ENCODE data around the gene HHATL. TPM values are rescaled to one million over a fixed set of nuclear protein-coding genes. Genes with fewer than 3 reads are reported as not detected.

The HHATL gene
- total RNA-seq, 1 experiment from 2014 or later = not detected

DNA sequence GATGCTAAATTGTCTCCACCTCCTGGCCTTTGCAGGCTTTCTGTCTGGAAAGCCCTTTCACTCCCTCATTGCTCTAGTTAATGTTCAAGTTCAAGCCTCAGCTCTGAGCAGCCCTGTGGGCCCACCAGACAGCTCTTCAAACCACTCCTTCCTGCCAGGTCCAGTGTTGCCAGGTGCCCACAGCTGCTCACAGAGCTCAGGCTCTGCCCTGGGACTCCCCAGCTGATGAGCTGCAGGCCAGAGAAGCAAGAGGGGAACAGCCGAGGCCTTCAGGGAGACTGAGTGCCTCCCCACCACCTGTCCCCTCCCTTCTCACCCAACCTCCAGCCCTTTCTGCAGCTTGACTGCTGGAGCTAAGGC lies 50.4 kb downstream of the HHATL start:
- ChIA-PET CTCF (no interaction called here), POLR2A (interaction anchor here (0.6 kb wide), 1 partner anchor 70 kb away, joined by 3 read pairs; no protein-coding TSS in a partner anchor)
- Histone ChIP-seq H3K4me3 (ENCODE audit: low read depth in 2 of 2, low read length in 2 of 2) (no peak overlapping the region), H3K4me1 (ENCODE audit: control insufficient read depth, insufficient read depth, low read length) (peaks cover 16% of the 10 kb centered on the region), H3K36me3 (ENCODE audit: control insufficient read depth, insufficient read depth, low read length) (no peaks in the 10 kb centered on the region; the same call in 1 of the 2 replicates), H3K27ac (ENCODE audit: low read length) (no peak overlapping the region), H3K9me3 (ENCODE audit: control insufficient read depth, insufficient read depth, low read depth, low read length) (no peaks in the 10 kb centered on the region), H3K27me3 (ENCODE audit: control insufficient read depth, insufficient read depth, low read length) (no peaks in the 10 kb centered on the region)
- DNase-seq (ENCODE audit: low read depth, low spot score) (no peak), ATAC-seq (peak; percentile 3; the same call in 1 of the 2 replicates)
- no peak for TF ChIP-seq TCF7L2 (IDR thresholded peaks at IDR 0.05; ENCODE audit: low read depth, low read length)
- TF ChIP-seq SIN3A (IDR thresholded peaks at IDR 0.05; ENCODE audit: borderline replicate concordance, insufficient read depth, low read depth, low read length) = no peak
- TF ChIP-seq, protein P1, sequence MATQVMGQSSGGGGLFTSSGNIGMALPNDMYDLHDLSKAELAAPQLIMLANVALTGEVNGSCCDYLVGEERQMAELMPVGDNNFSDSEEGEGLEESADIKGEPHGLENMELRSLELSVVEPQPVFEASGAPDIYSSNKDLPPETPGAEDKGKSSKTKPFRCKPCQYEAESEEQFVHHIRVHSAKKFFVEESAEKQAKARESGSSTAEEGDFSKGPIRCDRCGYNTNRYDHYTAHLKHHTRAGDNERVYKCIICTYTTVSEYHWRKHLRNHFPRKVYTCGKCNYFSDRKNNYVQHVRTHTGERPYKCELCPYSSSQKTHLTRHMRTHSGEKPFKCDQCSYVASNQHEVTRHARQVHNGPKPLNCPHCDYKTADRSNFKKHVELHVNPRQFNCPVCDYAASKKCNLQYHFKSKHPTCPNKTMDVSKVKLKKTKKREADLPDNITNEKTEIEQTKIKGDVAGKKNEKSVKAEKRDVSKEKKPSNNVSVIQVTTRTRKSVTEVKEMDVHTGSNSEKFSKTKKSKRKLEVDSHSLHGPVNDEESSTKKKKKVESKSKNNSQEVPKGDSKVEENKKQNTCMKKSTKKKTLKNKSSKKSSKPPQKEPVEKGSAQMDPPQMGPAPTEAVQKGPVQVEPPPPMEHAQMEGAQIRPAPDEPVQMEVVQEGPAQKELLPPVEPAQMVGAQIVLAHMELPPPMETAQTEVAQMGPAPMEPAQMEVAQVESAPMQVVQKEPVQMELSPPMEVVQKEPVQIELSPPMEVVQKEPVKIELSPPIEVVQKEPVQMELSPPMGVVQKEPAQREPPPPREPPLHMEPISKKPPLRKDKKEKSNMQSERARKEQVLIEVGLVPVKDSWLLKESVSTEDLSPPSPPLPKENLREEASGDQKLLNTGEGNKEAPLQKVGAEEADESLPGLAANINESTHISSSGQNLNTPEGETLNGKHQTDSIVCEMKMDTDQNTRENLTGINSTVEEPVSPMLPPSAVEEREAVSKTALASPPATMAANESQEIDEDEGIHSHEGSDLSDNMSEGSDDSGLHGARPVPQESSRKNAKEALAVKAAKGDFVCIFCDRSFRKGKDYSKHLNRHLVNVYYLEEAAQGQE (IDR thresholded peaks at IDR 0.05; ENCODE audit: insufficient read depth in 1 of 2, low read depth in 2 of 2, low read length in 1 of 2) = no peak
- TF ChIP-seq POLR2AphosphoS5 (IDR thresholded peaks at IDR 0.05; ENCODE audit: low read depth, low read length) = no peak
- TF ChIP-seq, protein P2, sequence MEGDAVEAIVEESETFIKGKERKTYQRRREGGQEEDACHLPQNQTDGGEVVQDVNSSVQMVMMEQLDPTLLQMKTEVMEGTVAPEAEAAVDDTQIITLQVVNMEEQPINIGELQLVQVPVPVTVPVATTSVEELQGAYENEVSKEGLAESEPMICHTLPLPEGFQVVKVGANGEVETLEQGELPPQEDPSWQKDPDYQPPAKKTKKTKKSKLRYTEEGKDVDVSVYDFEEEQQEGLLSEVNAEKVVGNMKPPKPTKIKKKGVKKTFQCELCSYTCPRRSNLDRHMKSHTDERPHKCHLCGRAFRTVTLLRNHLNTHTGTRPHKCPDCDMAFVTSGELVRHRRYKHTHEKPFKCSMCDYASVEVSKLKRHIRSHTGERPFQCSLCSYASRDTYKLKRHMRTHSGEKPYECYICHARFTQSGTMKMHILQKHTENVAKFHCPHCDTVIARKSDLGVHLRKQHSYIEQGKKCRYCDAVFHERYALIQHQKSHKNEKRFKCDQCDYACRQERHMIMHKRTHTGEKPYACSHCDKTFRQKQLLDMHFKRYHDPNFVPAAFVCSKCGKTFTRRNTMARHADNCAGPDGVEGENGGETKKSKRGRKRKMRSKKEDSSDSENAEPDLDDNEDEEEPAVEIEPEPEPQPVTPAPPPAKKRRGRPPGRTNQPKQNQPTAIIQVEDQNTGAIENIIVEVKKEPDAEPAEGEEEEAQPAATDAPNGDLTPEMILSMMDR (IDR thresholded peaks at IDR 0.05) = no peak
- intact Hi-C loops (cut with micrococcal nuclease; ENCODE audit: unreplicated experiment) (loop anchor here (5.0 kb wide), 1 partner anchor 90 kb away; no protein-coding TSS in a partner anchor), in situ Hi-C loops (cut with HindIII; ENCODE audit: low pct_unique_long_range_greater_than_20kb, low sequenced_read_pairs) (no loop called here)
- no TSS peak for BruUV-seq (replicated peaks)

DNA sequence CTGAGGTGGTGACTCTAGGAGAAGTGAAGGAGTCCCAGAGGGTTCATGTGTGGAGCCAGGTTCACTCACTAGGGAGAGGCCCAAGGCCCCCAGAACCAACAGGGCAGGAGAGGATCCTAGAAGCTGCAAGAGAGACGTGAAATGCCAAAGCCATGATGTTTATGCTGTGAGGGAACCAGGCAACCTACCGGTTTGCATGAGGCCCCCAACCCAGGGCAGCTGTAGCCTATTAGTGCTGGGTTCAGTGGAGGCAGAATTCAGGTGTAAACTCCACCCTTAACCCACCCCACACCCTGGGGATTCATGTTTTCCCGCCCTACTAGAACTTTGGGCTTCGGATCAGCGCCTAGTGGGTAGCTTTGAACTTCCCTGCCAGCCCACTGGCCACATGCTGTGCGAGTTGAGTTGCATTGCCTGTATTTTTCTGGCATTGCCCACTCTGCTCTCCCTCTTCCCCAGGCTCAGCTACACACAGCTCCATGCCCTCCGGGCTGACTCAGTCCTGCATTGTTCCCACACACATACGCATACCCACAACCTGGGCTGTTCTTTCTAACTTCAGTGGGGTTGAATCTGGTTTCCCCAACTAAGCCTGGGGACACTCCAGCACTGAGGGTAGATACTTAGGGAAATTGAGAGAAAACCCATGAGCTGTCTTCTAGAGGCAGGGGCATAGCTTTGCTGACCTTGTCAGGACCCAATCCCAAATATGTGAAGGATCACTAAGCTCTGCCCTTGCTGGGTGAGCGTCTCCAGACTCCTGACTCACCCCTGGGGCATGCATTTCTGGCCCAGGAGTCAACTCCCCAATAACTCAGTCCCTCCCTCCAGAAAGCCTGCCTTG lies 51.1 kb downstream of the HHATL start:
- intact Hi-C loops (cut with micrococcal nuclease; ENCODE audit: unreplicated experiment) = loop anchor here (5.0 kb wide), 1 partner anchor 91 kb away; no protein-coding TSS in a partner anchor
- no peaks in the 10 kb centered on the region for H3K27me3 ChIP-seq (ENCODE audit: control insufficient read depth, insufficient read depth, low read length)
- H3K9me3 ChIP-seq (ENCODE audit: control insufficient read depth, insufficient read depth, low read depth, low read length) = no peaks in the 10 kb centered on the region
- peaks cover 16% of the 10 kb centered on the region for H3K4me1 ChIP-seq (ENCODE audit: control insufficient read depth, insufficient read depth, low read length)
- CTCF ChIA-PET = no interaction called here
- TF ChIP-seq, protein P1 (IDR thresholded peaks at IDR 0.05; ENCODE audit: insufficient read depth in 1 of 2, low read depth in 2 of 2, low read length in 1 of 2) = no peak
- peaks cover 3% of the 10 kb centered on the region for H3K36me3 ChIP-seq (ENCODE audit: control insufficient read depth, insufficient read depth, low read length)
- in situ Hi-C loops (cut with HindIII; ENCODE audit: low pct_unique_long_range_greater_than_20kb, low sequenced_read_pairs) = no loop called here
- no peak overlapping the region for H3K4me3 ChIP-seq (ENCODE audit: low read depth in 2 of 2, low read length in 2 of 2)
- H3K27ac ChIP-seq (ENCODE audit: low read length) = no peak overlapping the region
- POLR2A ChIA-PET = interaction anchor here (0.6 kb wide), 1 partner anchor 69 kb away, joined by 3 read pairs; no protein-coding TSS in a partner anchor
- BruUV-seq (replicated peaks) = no TSS peak
- DNase-seq (ENCODE audit: low read depth, low spot score) (no peak), ATAC-seq (no peak)

Measured in Panc1 (cell line).